GM06990 (cell line): ENCODE measurements around the gene TMEM229A.
"Not testable (repeated sequence)": the region's sequence is repeated elsewhere in the genome, so short reads cannot be mapped to it uniquely, and the experiment has no call there.

ENCODE experiments used
- DNase-seq: peaks from one replicate; pipeline ENCODE4 v3.0.0-alpha.2; 2011; ENCODE audit not compliant: insufficient read length; ENCODE audit errors: extremely low read depth
- H3K27me3 ChIP-seq: replicated peaks from 2 replicates; pipeline ENCODE4 v1.6.0; 2011; ENCODE audit warnings: low read length; ENCODE audit not compliant: control insufficient read depth, insufficient read depth
- H3K36me3 ChIP-seq: 2 replicates; pipeline ENCODE4 v1.5.1; 2011; ENCODE audit warnings: low read length; ENCODE audit not compliant: control insufficient read depth, insufficient read depth
- H3K4me3 ChIP-seq: replicated peaks from 2 replicates; pipeline ENCODE4 v1.5.1; 2011; ENCODE audit warnings: low read depth, mild to moderate bottlenecking, control low read depth, low read length
- CTCF ChIP-seq: IDR thresholded peaks from 2 replicates; pipeline ENCODE4 v1.5.1; 2011; ENCODE audit warnings: low read length, control low read depth, mild to moderate bottlenecking, inconsistent platforms; ENCODE audit not compliant: insufficient read depth, poor library complexity, severe bottlenecking

The TMEM229A gene

GRCh38 chr7:124031406-124031805 lies 1.5 kb downstream of the TMEM229A start:
- H3K27me3 ChIP-seq, result no peaks in the 10 kb centered on the region; the same call in 1 of the 2 replicates
- no peak overlapping the region for H3K4me3 ChIP-seq
- H3K36me3 ChIP-seq, result no peaks in the 10 kb centered on the region
- no peak for TF ChIP-seq CTCF
- no peak for DNase-seq

- DNase-seq, result no peak
- no peaks in the 10 kb centered on the region for H3K36me3 ChIP-seq
- H3K4me3 ChIP-seq, result no peak overlapping the region
- TF ChIP-seq CTCF, result no peak
- no peaks in the 10 kb centered on the region; the same call in 1 of the 2 replicates for H3K27me3 ChIP-seq
Measured at GRCh38 chr7:124030964-124031363, 1.9 kb downstream of the TMEM229A start.

GRCh38 chr7:124029396-124030188 lies 3.3 kb downstream of the TMEM229A start:
- Histone ChIP-seq H3K4me3 (no peak overlapping the region), H3K36me3 (no peaks in the 10 kb centered on the region), H3K27me3 (no peaks in the 10 kb centered on the region; the same call in 1 of the 2 replicates)
- no peak for TF ChIP-seq CTCF
- DNase-seq, result no peak

GRCh38 chr7:124027236-124027635 lies 5.6 kb downstream of the TMEM229A start:
- Histone ChIP-seq H3K36me3 (no peaks in the 10 kb centered on the region), H3K27me3 (no peaks in the 10 kb centered on the region; the same call in 1 of the 2 replicates), H3K4me3 (no peak overlapping the region)
- DNase-seq, result no peak
- TF ChIP-seq CTCF, result no peak

- DNase-seq, H3K36me3 ChIP-seq, H3K4me3 ChIP-seq, H3K27me3 ChIP-seq: not testable (repeated sequence)
Measured at GRCh38 chr7:124024329-124024728, 8.5 kb downstream of the TMEM229A start.

GRCh38 chr7:124022551-124022950 lies 10.3 kb downstream of the TMEM229A start:
- H3K36me3 ChIP-seq, result no peaks in the 10 kb centered on the region
- H3K4me3 ChIP-seq, result no peak overlapping the region
- DNase-seq, result no peak
- no peaks in the 10 kb centered on the region for H3K27me3 ChIP-seq
- TF ChIP-seq CTCF, result no peak
